CD4-positive, alpha-beta T cell treated with Interleukin-15 for 1 hour (primary cell): ENCODE measurements around the gene NDUFA6.
A peak's percentile ranks its signal among the peaks of the same experiment; 100 is the strongest.
"Not testable (repeated sequence)": the region's sequence is repeated elsewhere in the genome, so short reads cannot be mapped to it uniquely, and the experiment has no call there.

Experiments
- DNase-seq: peaks from one replicate; pipeline ENCODE4 v3.0.0-alpha.2; 2020

The NDUFA6 gene

DNA sequence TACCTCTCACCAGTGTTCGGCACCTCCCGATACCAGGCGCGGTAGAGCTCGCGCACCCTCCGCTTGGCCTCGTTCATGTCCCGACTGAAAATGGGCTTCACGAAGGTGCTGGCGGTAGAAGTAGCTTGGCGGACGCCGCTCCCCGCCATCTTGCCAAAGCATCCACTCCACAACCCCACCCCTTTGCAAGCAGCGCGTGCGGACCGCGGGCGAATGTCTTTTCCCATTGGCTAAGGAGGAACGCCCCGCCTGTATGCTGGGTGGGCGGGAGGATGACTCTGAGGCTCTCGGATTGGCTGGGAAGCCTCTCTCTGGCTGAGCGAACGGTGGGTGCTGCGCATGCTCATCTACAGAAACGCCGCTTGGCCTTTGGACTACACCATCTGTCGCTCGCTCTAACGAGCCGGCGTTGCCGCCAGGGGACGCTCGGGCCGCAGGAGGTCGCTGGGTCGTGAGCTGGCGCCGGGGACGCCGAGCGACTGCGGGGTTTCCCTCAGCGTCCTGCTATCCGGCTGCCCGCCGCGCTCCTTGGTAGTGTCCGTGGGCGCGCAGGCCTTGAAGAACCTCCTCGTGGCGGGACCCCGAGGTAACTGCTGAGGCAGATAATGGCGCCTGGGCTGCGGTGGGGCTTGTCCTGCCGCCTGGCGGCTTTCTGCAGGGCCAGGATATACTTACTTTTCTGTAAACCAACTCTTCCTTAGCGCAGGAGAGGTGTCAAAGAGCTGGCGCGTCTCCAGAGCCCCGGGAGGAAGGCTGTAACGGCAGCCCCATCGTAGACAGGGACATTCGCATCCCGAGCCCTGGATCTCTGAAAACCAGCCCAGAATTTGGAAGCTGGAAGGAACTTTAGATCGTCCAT is at the start of gene NDUFA6:
Gene NDUFA6, minus strand, starts transcription at position 177 of the 859 bp plus-strand sequence. Its CDS starts 28 bp downstream, at position 149.
- peak; percentile 100 for DNase-seq

DNA sequence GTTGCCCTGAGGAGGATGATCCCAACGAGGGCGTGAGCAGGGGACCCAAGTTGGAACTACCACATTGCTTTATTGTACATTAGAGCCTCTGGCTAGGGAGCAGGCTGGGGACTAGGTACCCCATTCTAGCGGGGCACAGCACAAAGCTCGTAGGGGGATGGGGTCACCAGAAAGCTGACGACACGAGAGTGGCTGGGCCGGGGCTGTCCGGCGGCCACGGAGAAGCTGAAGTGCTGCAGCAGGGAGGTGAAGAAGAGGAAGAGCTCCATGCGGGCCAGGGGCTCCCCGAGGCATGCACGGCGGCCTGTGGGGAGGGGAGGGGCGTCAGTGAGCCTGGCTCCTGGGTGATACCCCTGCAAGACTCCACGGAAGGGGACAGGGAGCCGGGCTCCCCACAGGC is 49.6 kb upstream of the NDUFA6 start:
- not testable (repeated sequence) for DNase-seq

DNA sequence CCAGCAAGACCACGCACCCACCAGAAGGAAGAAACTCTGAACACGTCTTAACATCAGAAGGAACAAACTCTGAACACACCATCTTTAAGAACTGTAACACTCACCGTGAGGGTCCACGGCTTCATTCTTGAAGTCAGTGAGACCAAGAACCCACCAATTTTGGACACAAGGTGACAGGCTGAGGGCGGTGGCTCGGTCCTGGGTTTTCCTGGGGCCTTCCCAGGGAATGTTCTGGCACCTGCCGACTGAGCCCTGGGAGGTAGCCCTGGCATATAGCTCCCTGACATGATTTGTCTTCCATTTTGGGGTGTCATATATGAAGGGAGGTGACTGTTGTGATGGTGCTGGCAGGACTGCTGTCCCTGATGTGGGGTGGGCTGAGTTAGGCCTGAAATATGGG is 48.9 kb upstream of the NDUFA6 start:
- DNase-seq: not testable (repeated sequence)

DNA sequence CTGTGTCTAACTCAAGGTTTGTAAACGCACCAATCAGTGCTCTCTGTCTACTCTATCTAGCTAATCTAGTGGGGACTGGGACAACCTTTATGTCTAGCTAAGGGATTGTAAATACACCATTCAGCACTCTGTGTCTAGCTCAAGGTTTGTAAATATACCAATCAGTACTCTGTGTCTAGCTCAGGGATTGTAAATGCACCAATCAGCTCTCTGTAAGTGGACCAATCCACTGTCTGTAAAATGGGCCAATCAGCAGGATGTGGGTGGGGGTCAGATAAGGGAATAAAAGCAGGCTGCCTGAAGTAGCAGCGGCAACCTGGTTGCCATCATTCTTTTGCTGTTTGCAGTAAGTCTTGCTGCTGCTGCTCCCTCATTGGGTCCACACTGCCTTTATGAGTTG is 48.4 kb upstream of the NDUFA6 start:
- no peak for DNase-seq

DNA sequence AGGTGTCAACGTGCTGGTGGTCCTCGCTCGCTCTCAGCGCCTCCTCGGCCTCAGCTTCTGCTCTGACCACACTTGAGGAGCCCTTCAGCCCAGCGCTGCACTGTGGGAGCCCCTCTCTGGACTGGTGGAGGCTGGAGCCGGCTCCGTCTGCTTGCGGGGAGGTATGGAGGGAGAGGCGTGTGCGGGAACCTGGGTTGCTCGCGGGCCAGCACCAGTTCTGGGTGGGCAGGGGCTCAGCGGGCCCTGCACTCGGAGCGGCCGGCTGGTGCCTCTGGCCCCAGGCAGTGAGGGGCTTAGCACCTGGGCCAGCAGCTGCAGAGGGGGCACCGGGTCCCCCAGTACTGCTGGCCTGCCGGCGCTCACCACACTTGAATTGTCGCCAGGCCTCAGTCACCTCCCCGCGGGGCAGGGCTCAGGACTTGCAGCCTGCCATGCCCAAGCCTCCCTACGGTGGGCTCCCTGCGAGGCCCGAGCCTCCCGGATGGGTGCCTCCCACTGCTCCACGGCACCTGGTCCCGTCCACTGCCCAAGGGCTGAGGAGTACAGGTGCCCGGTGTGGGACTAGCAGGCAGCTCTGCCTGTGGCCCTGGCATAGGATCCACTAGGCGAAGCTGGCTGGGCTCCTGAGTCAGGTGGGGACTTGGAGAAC is 47.7 kb upstream of the NDUFA6 start:
- no peak for DNase-seq

DNA sequence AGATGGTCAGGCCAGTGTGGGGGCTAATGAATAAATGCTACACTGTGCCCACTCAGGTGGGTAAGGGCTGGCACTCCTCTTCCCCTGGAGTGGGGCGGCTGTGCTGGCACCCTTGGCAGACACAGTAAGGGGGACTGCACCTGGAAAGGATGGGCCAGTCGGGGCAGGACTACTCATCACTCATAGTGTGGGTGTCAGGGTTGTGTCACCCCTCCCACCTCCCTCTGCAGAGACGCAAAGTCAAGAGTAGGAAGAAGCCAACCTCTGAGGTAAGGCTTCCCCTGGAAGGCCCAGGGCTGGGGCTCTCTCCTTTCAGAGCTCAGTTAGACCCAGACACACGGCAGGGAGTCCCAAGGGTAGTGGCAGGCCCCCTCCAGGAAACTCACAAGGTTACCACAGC is 45.1 kb upstream of the NDUFA6 start:
- DNase-seq: not testable (repeated sequence)

DNA sequence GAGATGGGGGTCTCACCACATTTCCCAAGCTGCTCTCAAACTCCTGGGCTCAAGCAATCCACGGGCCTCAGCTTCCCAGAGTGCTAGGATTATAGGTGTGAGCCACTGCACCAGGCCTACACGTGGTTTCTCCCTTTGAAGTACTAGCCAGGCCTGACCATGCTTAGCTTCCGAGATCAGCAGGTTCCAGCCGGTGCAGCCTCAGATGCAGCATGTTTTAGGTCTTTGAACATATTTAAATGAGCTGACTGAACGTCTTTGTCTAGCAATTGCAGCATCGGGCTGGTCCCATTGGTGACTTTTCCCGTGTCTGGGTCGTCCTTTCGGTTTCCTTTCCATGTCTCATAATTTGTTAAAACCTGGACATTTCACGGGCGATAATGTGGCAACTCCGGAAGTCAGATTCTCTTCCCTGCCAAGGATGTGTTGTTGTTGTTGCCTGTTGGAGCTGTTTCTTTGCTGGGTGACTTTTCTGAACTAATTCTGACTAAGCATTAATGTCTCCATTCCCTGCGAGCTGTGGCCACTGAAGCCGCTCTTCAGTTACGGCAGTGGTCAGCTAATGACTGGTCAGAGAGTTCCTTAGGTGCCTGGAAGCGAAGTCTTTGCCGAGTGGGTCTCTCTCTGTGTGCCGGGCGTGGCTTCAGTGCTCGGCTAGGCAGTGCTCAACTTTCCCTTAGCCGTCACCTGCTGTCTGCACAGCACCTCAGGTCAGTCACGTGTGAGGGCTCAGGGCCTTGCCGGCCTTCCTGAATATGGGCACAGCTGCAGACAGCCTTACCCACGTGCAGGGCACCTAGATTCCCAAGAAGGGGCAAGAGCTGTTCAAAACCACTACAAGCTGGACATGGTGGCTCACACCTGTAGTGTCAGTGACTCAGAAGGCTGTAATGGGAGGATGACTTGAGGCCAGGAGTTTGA is 43.8 kb upstream of the NDUFA6 start:
- DNase-seq: no peak

DNA sequence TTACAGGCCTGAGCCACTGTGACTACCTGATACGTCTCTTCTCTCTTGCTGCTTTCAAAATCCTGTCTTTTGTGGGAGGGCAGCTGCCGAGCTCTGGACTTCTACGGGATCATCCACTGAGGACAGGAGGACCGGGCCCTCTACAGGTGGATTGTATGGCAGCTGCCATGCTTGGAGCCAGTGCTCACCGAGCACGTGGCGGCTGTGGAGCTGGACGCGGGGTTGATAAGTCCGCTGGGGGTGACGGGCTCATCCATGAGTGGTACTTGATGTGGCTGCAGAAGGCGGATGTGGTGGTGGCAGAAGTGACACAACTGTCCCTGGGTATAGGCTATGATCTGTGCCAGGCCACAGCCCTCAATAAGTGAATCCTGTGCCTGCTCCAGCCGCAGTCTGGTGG is 41.9 kb upstream of the NDUFA6 start:
- DNase-seq: no peak

DNA sequence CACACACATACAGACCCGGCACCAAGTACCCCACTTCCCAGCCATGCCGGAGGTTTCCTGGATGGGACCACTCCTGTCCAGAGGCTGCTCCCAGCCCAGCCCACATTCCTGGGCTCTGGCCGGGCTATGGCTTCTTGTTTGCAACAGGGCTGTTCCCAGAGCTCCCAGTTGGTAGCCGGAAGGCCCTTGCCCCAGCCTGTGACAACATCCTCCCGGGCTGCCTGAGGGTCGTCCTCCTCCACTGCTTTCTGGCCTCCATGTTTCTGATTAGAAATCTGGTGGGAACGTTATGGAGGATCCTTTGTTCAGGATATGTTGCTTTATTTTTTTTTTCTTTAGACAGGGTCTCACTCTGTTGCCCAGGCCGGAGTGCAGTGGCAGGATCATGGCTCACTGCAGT is 41.0 kb upstream of the NDUFA6 start:
- DNase-seq: no peak

DNA sequence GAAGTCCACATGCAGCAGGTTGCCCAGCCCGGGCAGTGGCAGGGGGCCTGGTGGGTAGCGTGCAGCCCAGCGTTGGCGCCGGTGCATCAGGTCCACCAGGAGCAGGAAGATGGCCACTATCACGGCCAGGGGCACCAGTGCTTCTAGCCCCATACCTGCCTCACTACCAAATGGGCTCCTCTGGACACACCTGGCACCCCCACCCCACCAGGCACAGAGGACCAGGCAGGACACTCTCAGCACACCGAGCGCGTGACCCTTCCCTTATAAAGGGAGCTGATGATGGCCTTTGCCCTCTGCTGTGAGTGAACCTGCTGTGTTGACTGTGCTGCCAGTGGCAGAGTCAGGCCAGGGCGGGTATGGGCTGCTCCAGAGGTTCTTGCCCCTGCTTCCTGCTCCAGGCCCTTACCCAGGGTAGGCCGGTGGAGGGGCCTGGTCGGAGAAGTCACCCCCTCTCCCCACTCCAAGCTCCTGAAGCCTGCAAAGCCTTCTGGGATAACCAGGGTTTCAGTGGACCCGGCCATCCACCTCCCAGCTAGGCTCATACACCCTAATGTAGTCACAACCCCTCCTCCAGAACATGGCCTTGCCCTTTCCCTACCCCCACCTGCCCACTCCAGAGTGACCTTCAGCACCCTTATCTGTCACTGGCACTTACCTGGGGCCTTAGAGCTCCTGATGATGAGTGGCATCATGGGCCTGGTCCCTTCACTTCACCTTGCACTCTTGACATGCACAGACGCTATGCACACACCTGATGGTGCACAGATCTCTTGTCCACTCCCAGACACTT is 40.3 kb upstream of the NDUFA6 start, which contains the start of gene CYP2D6:
Gene CYP2D6, minus strand, starts transcription at position 172 of the 793 bp plus-strand sequence. Its CDS starts 19 bp downstream, at position 153.
- not testable (repeated sequence) for DNase-seq

DNA sequence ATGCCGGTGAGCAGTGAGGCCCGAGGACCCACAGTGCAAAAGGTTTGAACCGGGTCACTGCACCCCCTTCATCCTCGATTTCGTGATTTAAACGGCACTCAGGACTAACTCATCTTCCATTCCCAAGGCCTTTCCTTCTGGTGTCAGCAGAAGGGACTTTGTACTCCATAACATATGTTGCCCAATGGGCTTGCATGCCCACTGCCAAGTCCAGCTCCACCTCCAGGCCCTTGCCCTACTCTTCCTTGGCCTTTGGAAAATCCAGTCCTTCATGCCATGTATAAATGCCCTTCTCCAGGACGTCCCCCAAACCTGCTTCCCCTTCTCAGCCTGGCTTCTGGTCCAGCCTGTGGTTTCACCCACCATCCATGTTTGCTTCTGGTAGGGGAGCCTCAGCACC is 39.6 kb upstream of the NDUFA6 start:
- not testable (repeated sequence) for DNase-seq

DNA sequence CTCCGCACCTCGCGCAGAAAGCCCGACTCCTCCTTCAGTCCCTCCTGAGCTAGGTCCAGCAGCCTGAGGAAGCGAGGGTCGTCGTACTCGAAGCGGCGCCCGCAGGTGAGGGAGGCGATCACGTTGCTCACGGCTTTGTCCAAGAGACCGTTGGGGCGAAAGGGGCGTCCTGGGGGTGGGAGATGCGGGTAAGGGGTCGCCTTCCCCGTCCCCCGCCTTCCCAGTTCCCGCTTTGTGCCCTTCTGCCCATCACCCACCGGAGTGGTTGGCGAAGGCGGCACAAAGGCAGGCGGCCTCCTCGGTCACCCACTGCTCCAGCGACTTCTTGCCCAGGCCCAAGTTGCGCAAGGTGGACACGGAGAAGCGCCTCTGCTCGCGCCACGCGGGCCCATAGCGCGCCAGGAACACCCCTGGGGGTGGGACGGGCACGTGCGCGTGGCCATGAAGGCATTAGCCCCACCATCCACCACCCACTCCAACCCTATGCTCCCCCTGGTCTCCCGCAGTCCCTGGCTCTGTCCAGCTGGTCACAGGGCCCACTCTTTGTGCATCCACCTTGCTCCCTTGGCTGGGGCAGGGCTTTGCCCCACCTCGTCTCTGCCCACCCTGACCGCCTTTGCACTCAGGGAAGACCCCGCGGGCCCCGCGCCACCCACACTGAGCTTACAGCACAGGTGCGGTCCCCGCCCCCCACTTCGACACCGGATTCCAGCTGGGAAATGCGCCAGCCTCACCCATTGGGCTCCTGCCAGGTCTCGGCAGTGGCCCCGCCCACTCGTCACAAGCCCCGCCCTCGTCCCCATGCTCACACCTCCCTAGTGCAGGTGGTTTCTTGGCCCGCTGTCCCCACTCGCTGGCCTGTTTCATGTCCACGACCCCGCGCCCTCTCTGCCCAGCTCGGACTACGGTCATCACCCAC is 38.5 kb upstream of the NDUFA6 start:
- not testable (repeated sequence) for DNase-seq

DNA sequence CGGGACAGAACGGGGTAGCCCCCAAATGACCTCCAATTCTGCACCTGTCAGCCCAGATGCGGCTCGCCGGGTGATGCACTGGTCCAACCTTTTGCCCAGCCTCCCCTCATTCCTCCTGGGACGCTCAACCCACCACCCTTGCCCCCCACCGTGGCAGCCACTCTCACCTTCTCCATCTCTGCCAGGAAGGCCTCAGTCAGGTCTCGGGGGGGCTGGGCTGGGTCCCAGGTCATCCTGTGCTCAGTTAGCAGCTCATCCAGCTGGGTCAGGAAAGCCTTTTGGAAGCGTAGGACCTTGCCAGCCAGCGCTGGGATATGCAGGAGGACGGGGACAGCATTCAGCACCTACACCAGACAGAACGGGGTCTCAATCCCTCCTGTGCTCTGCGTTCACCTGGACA is 37.4 kb upstream of the NDUFA6 start:
- not testable (repeated sequence) for DNase-seq

DNA sequence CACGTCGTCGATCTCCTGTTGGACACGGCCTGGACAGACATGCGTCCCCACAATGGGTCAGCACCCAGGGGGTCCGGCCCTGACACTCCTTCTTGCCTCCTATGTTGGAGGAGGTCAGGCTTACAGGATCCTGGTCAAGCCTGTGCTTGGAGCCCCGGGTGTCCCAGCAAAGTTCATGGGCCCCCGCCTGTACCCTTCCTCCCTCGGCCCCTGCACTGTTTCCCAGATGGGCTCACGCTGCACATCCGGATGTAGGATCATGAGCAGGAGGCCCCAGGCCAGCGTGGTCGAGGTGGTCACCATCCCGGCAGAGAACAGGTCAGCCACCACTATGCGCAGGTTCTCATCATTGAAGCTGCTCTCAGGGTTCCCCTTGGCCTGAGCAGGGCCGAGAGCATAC is 37.0 kb upstream of the NDUFA6 start:
- DNase-seq: no peak

DNA sequence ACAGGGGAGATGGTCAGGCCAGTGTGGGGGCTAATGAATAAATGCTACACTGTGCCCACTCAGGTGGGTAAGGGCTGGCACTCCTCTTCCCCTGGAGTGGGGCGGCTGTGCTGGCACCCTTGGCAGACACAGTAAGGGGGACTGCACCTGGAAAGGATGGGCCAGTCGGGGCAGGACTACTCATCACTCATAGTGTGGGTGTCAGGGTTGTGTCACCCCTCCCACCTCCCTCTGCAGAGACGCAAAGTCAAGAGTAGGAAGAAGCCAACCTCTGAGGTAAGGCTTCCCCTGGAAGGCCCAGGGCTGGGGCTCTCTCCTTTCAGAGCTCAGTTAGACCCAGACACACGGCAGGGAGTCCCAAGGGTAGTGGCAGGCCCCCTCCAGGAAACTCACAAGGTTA is 33.0 kb upstream of the NDUFA6 start:
- not testable (repeated sequence) for DNase-seq

DNA sequence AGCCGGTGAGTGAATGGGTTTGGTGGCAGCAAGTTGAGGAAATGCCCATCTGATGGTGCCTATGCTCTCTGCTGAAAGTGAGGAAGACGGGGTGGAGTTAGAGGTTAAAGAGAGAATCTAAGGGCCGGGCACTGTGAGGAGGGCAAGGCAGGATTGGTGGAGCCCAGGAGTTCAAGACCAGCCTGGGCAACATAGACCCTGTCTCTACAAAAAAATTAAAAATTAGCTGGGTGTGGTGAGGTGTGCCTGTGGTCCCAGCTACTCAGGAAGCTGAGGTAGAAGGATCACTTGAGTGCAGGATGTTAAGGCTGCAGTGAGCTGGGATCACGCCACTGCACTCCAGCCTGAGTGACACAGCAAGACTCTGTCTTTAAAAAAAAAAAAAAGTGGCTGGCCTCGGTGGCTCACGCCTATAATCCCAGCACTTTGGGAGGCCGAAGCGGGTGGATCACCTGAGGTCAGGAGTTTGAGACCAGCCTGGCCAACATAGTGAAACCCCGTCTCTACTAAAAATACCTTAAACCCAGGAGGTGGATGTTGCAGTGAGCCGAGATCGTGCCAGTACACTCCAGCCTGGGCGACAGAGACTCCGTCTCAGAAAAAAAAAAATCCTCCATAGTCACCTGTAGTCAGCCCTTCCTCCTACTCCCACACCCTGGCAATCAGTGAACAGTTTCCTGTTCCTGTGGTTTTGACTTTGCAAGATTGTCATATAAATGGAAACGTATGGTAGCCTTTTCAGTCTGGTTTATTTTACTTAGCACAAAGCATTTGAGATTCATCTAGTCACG is 29.9 kb upstream of the NDUFA6 start:
- DNase-seq: not testable (repeated sequence)

DNA sequence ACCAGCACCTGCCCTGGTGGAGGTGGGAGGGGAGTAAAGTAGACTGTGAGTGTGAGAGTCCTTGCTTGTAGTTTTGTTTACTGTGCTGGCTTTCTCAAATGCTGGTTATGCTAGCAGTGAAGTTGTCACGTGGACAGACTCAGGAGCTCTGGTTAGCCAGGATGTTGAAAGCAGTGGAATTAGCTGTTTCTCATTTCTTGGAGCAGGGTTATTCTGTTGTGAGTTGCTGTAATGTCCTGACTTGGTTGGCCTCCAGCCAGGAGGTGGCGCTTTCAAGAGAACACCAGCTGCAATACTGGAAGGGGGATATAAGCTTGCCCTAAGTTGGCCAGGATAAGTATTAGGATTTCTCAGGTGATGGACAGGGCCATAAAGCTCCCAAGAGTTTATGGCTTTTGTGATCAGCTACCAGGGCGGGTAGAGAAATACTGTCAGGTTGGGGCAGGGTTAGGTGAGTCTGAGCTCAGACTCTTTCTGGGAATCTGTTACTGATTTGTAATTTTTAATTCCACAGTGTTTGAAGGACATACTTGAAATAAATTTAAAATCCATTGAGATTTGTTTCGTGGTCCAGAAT is 26.4 kb upstream of the NDUFA6 start:
- no peak for DNase-seq

DNA sequence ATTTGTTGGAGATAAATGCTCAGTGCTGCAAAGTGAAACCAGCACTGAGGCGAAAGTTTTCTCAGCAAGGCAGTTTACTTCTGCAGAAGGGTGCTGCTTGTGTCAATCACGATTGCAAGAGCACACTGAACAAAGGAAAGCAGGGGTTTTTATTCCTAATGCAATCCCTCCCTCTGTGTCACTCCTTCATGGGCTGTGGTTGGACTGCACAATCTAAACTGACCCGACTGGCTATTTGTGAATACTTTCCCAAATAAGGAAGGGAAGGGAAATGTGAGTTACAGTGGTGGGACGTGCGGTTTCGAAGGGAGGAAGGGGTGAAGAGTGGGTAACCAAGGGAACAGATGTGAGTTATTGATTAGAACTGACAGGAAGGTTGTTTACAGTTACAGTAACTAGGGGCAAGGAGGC is 24.9 kb upstream of the NDUFA6 start:
- not testable (repeated sequence) for DNase-seq

DNA sequence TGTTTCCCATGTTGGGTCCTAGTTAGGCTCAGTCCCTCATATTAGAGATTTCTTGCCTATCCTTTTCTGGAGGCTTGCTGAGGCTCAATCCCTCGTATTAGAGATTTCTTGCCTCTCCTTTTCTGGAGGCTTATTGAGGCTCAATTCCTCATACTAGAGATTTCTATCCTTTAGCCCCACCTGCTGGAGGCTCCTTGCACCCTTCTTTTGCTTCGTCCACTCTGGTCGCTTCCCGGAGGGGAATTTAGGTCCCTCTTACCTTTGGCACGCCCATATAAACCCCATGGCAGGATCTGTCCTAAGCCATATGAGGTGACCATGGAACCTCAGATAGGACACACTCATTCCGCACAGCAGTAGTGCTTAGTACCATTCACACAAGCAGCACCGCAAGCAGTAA is 24.1 kb upstream of the NDUFA6 start:
- DNase-seq: no peak

DNA sequence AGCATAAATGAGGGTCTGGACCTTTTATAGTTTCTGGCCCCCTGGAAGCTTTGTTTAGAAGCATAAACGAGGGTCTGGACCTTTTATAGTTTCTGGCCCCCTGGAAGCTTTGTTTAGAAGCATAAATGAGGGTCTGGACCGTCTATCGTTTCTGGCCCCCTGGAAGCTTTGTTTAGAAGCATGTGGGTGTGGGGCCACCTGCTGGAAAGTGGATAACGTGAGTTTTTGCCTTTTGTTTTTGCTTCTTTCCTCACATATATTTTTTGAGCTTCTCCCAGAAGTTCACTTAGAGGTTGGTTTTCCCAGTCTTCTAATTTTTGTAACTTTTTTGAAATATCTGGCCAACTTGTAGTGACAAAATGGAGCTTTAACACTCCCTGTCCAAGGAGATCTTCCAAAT is 22.2 kb upstream of the NDUFA6 start:
- not testable (repeated sequence) for DNase-seq
